Measurements from ENCODE around the gene SEM1.
"Not testable (repeated sequence)": the region's sequence is repeated elsewhere in the genome, so short reads cannot be mapped to it uniquely, and the experiment has no call there.

SEM1 gene

DNA sequence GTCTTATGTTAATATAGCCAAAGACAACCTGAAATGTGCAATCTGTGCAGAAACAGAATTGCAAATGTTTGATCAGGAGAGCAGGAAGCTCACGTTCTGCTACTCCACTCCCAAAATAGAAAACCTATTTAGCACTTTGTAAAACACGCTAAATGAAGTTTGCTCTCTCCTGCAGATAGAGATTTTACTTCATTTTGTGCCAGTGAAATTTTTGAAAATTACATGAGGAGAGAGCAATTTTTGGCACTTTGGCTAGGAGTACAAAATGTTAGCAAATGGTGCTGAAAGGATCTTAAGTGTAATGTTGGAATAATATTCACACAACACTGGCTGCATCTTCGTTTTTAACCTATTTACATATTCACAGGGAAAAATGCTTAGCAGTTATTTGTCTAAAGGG lies 61.9 kb downstream of the SEM1 start:
- Histone ChIP-seq H3K18ac (ENCODE audit: low read length) (no peak overlapping the region), H2AK5ac (ENCODE audit: low read depth, low read length) (no peak overlapping the region), H2BK5ac (ENCODE audit: low read length) (no peak overlapping the region), H2BK12ac (ENCODE audit: low read length) (no peak overlapping the region), H2AFZ (ENCODE audit: low read length) (no peak overlapping the region), H3K4me1 (ENCODE audit: control insufficient read depth in 2 of 2, insufficient read depth in 1 of 2, low read depth in 1 of 2, low read length in 2 of 2) (no peaks in the 10 kb centered on the region), H3K79me1 (ENCODE audit: low read depth, low read length) (no peaks in the 10 kb centered on the region), H4K91ac (ENCODE audit: low read depth, low read length, poor library complexity) (no peak overlapping the region), H3K4me3 (ENCODE audit: low read length in 2 of 2) (no peak overlapping the region), H3K9me3 (replicated peaks in 1 of 2; ENCODE audit: control insufficient read depth in 2 of 2, insufficient read depth in 1 of 2, low read depth in 1 of 2, low read length in 2 of 2) (no peaks in the 10 kb centered on the region), H2BK120ac (ENCODE audit: low read depth, low read length) (no peak overlapping the region), H3K9ac (ENCODE audit: low read depth, low read length, poor library complexity) (no peak overlapping the region), H4K8ac (ENCODE audit: low read depth, low read length) (no peak overlapping the region), H2BK15ac (ENCODE audit: low read length) (no peak overlapping the region), H3K36me3 (replicated peaks in 1 of 2; ENCODE audit: control insufficient read depth in 2 of 2, insufficient read depth in 2 of 2, low read length in 2 of 2) (no peaks in the 10 kb centered on the region), H3K14ac (ENCODE audit: low read length) (no peak overlapping the region), H3K27me3 (ENCODE audit: control insufficient read depth in 3 of 3, insufficient read depth in 3 of 3, low read depth in 1 of 3, low read length in 3 of 3) (peaks cover 0 to 39% (median 0%) of the 10 kb centered on the region in 3 experiments), H3K23ac (ENCODE audit: low read depth, low read length, poor library complexity) (no peak overlapping the region), H3K27ac (replicated peaks; ENCODE audit: low read length) (no peak overlapping the region), H3K4ac (ENCODE audit: low read length) (no peak overlapping the region), H3K4me2 (ENCODE audit: insufficient read depth, low read length, poor library complexity, severe bottlenecking) (no peak overlapping the region)
- no peak for DNase-seq (ENCODE audit: low spot score)
- no CpG with 5 or more reads among the region's 3 CpGs for WGBS, 2 donors (ENCODE audit: extremely low coverage in 2 of 2, insufficient read length in 2 of 2, insufficient replicate concordance in 1 of 2)

GRCh38 chr7:96645084-96645483 lies 64.6 kb downstream of the SEM1 start:
- H3K4me3 ChIP-seq (ENCODE audit: low read length in 2 of 2), result no peak overlapping the region
- H4K91ac ChIP-seq (ENCODE audit: low read depth, low read length, poor library complexity), result no peak overlapping the region
- no peaks in the 10 kb centered on the region for H3K4me1 ChIP-seq (ENCODE audit: control insufficient read depth in 2 of 2, insufficient read depth in 1 of 2, low read depth in 1 of 2, low read length in 2 of 2)
- H2BK5ac ChIP-seq (ENCODE audit: low read length), result no peak overlapping the region
- no peak overlapping the region for H2AFZ ChIP-seq (ENCODE audit: low read length)
- no peak overlapping the region for H3K14ac ChIP-seq (ENCODE audit: low read length)
- no peaks in the 10 kb centered on the region for H3K9me3 ChIP-seq (replicated peaks in 1 of 2; ENCODE audit: control insufficient read depth in 2 of 2, insufficient read depth in 1 of 2, low read depth in 1 of 2, low read length in 2 of 2)
- no peaks in the 10 kb centered on the region for H3K36me3 ChIP-seq (replicated peaks in 1 of 2; ENCODE audit: control insufficient read depth in 2 of 2, insufficient read depth in 2 of 2, low read length in 2 of 2)
- no peak overlapping the region for H3K18ac ChIP-seq (ENCODE audit: low read length)
- no peak overlapping the region for H3K9ac ChIP-seq (ENCODE audit: low read depth, low read length, poor library complexity)
- no peak overlapping the region for H3K27ac ChIP-seq (replicated peaks; ENCODE audit: low read length)
- H3K4ac ChIP-seq (ENCODE audit: low read length), result no peak overlapping the region
- no peak overlapping the region for H2BK15ac ChIP-seq (ENCODE audit: low read length)
- no peaks in the 10 kb centered on the region for H3K79me1 ChIP-seq (ENCODE audit: low read depth, low read length)
- H2BK120ac ChIP-seq (ENCODE audit: low read depth, low read length), result no peak overlapping the region
- H4K8ac ChIP-seq (ENCODE audit: low read depth, low read length), result no peak overlapping the region
- no peak overlapping the region for H3K23ac ChIP-seq (ENCODE audit: low read depth, low read length, poor library complexity)
- no peak overlapping the region for H2BK12ac ChIP-seq (ENCODE audit: low read length)
- no peak for DNase-seq (ENCODE audit: low spot score)
- WGBS, 2 donors (ENCODE audit: extremely low coverage in 2 of 2, insufficient read length in 2 of 2, insufficient replicate concordance in 1 of 2), result no CpG with 5 or more reads among the region's 3 CpGs
- no peak overlapping the region for H3K4me2 ChIP-seq (ENCODE audit: insufficient read depth, low read length, poor library complexity, severe bottlenecking)
- H3K27me3 ChIP-seq (ENCODE audit: control insufficient read depth in 3 of 3, insufficient read depth in 3 of 3, low read depth in 1 of 3, low read length in 3 of 3), result peaks cover 0 to 20% (median 0%) of the 10 kb centered on the region in 3 experiments
- no peak overlapping the region for H2AK5ac ChIP-seq (ENCODE audit: low read depth, low read length)

- H3K27ac ChIP-seq (replicated peaks; ENCODE audit: low read length); H3K9ac ChIP-seq (ENCODE audit: low read depth, low read length, poor library complexity); H3K9me3 ChIP-seq (replicated peaks in 1 of 2; ENCODE audit: control insufficient read depth in 2 of 2, insufficient read depth in 1 of 2, low read depth in 1 of 2, low read length in 2 of 2); H2AK5ac ChIP-seq (ENCODE audit: low read depth, low read length); H3K4me2 ChIP-seq (ENCODE audit: insufficient read depth, low read length, poor library complexity, severe bottlenecking); H3K36me3 ChIP-seq (replicated peaks in 1 of 2; ENCODE audit: control insufficient read depth in 2 of 2, insufficient read depth in 2 of 2, low read length in 2 of 2); H4K8ac ChIP-seq (ENCODE audit: low read depth, low read length); H3K23ac ChIP-seq (ENCODE audit: low read depth, low read length, poor library complexity); H2BK120ac ChIP-seq (ENCODE audit: low read depth, low read length); DNase-seq (ENCODE audit: low spot score); H3K14ac ChIP-seq (ENCODE audit: low read length); H2AFZ ChIP-seq (ENCODE audit: low read length); H3K4me1 ChIP-seq (ENCODE audit: control insufficient read depth in 2 of 2, insufficient read depth in 1 of 2, low read depth in 1 of 2, low read length in 2 of 2); H2BK12ac ChIP-seq (ENCODE audit: low read length); H2BK15ac ChIP-seq (ENCODE audit: low read length); H3K4ac ChIP-seq (ENCODE audit: low read length); H2BK5ac ChIP-seq (ENCODE audit: low read length); H3K79me1 ChIP-seq (ENCODE audit: low read depth, low read length); H3K4me3 ChIP-seq (ENCODE audit: low read length in 2 of 2); H3K27me3 ChIP-seq (ENCODE audit: control insufficient read depth in 3 of 3, insufficient read depth in 3 of 3, low read depth in 1 of 3, low read length in 3 of 3); H3K18ac ChIP-seq (ENCODE audit: low read length); H4K91ac ChIP-seq (ENCODE audit: low read depth, low read length, poor library complexity): not testable (repeated sequence)
- WGBS, 2 donors (ENCODE audit: extremely low coverage in 2 of 2, insufficient read length in 2 of 2, insufficient replicate concordance in 1 of 2), result no CpG with 5 or more reads among the region's 4 CpGs
Measured at GRCh38 chr7:96643436-96643835, 66.2 kb downstream of the SEM1 start.

DNA sequence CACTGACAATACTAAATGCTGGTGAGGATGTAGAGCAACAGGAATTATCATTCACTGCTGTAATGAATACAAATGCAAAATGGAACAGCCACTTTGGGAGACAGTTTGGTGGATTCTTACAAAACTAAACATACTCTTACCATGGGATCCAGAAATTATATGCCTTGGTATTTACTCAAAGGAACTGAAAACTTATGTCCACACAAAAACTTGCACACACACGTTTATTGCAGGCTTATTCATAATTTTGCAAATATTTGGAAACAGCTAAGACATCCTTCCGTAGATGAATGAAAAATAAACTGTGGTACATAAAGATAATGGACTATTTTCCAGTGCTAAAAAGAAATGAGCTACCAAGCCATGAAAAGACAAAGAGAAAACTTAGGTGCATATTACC lies 69.6 kb downstream of the SEM1 start:
- H2AK5ac ChIP-seq (ENCODE audit: low read depth, low read length), result no peak overlapping the region
- WGBS, 2 donors (ENCODE audit: extremely low coverage in 2 of 2, insufficient read length in 2 of 2, insufficient replicate concordance in 1 of 2), result no CpG with 5 or more reads among the region's 2 CpGs
- peaks cover 0 to 10% (median 0%) of the 10 kb centered on the region in 3 experiments for H3K27me3 ChIP-seq (ENCODE audit: control insufficient read depth in 3 of 3, insufficient read depth in 3 of 3, low read depth in 1 of 3, low read length in 3 of 3)

More for the DNA sequence above, 69.6 kb downstream of the SEM1 start:
- H2BK15ac ChIP-seq (ENCODE audit: low read length), result no peak overlapping the region
- H3K4me3 ChIP-seq (ENCODE audit: low read length in 2 of 2), result no peak overlapping the region
- no peak for DNase-seq (ENCODE audit: low spot score)
- H2BK12ac ChIP-seq (ENCODE audit: low read length), result no peak overlapping the region
- no peak overlapping the region for H3K4ac ChIP-seq (ENCODE audit: low read length)
- H4K8ac ChIP-seq (ENCODE audit: low read depth, low read length), result no peak overlapping the region
- H3K14ac ChIP-seq (ENCODE audit: low read length), result no peak overlapping the region
- H3K4me2 ChIP-seq (ENCODE audit: insufficient read depth, low read length, poor library complexity, severe bottlenecking), result no peak overlapping the region
- H3K79me1 ChIP-seq (ENCODE audit: low read depth, low read length), result no peaks in the 10 kb centered on the region
- no peaks in the 10 kb centered on the region for H3K36me3 ChIP-seq (replicated peaks in 1 of 2; ENCODE audit: control insufficient read depth in 2 of 2, insufficient read depth in 2 of 2, low read length in 2 of 2)
- H3K9ac ChIP-seq (ENCODE audit: low read depth, low read length, poor library complexity), result no peak overlapping the region
- H2BK5ac ChIP-seq (ENCODE audit: low read length), result no peak overlapping the region
- H2BK120ac ChIP-seq (ENCODE audit: low read depth, low read length), result no peak overlapping the region
- no peak overlapping the region for H3K18ac ChIP-seq (ENCODE audit: low read length)
- no peak overlapping the region for H3K27ac ChIP-seq (replicated peaks; ENCODE audit: low read length)
- H4K91ac ChIP-seq (ENCODE audit: low read depth, low read length, poor library complexity), result no peak overlapping the region
- H3K4me1 ChIP-seq (ENCODE audit: control insufficient read depth in 2 of 2, insufficient read depth in 1 of 2, low read depth in 1 of 2, low read length in 2 of 2), result no peaks in the 10 kb centered on the region
- H3K23ac ChIP-seq (ENCODE audit: low read depth, low read length, poor library complexity), result no peak overlapping the region
- no peaks in the 10 kb centered on the region for H3K9me3 ChIP-seq (replicated peaks in 1 of 2; ENCODE audit: control insufficient read depth in 2 of 2, insufficient read depth in 1 of 2, low read depth in 1 of 2, low read length in 2 of 2)
- no peak overlapping the region for H2AFZ ChIP-seq (ENCODE audit: low read length)

Data from neuronal stem cell (in vitro differentiated cells).